Activated naive CD4-positive, alpha-beta T cell treated with anti-CD3 and anti-CD28 coated beads, Interleukin-2, amount 10 ng/mL, durations not matched to agents 7 days and 5 days (primary cell): Measurements from ENCODE around the gene GPR63.

Source experiments
- CTCF ChIA-PET: fragments of 350-600 bp; sonication (Branson Sonifier 250); formaldehyde crosslinking; loops from one replicate; lab custom pipeline; 2021; ENCODE audit warnings: antibody characterized with exemption; lab: Charles Lee
- DNase-seq: peaks from one replicate; pipeline ENCODE4 v3.0.0-alpha.2; 2020
- H3K27ac Mint-ChIP-seq: one replicate; pipeline ENCODE4 v1.8.0; 2021; ENCODE audit warnings: mild to moderate bottlenecking, moderate library complexity, mixed read lengths
- H3K27me3 Mint-ChIP-seq: one replicate; pipeline ENCODE4 v1.8.0; 2021; ENCODE audit warnings: mild to moderate bottlenecking, mixed read lengths
- H3K36me3 Mint-ChIP-seq: one replicate; pipeline ENCODE4 v1.8.0; 2021; ENCODE audit warnings: mixed read lengths
- H3K4me1 Mint-ChIP-seq: one replicate; pipeline ENCODE4 v1.8.0; 2021; ENCODE audit warnings: mixed read lengths
- H3K4me3 Mint-ChIP-seq: one replicate; pipeline ENCODE4 v1.8.0; 2021; ENCODE audit warnings: mild to moderate bottlenecking, moderate library complexity, mixed read lengths
- H3K9me3 Mint-ChIP-seq: one replicate; pipeline ENCODE4 v1.8.0; 2021; ENCODE audit warnings: mixed read lengths

Gene GPR63

DNA sequence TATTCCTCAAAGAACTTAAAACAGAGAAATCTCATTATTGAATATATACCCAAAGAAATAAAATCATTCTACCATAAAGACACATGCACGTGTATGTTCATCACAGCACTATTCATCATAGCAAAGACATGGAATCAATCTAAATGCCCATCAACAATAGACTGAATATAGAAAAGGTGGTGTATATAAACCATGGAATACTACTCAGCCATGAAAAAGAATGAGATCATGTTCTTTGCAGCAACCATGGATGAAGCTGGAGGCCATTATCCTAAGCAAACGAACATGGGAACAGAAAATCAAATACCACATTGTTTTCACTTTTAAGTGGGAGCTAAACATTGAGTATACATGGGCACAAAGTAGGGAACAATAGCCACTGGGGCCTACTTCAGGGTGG is 12.3 kb upstream of the GPR63 start:
- H3K4me1 Mint-ChIP-seq: no peaks in the 10 kb centered on the region
- no peaks in the 10 kb centered on the region for H3K9me3 Mint-ChIP-seq
- CTCF ChIA-PET: no interaction called here
- H3K27ac Mint-ChIP-seq: no peak overlapping the region
- DNase-seq: no peak
- H3K4me3 Mint-ChIP-seq: no peak overlapping the region
- H3K36me3 Mint-ChIP-seq: no peaks in the 10 kb centered on the region
- peaks cover 20% of the 10 kb centered on the region for H3K27me3 Mint-ChIP-seq

DNA sequence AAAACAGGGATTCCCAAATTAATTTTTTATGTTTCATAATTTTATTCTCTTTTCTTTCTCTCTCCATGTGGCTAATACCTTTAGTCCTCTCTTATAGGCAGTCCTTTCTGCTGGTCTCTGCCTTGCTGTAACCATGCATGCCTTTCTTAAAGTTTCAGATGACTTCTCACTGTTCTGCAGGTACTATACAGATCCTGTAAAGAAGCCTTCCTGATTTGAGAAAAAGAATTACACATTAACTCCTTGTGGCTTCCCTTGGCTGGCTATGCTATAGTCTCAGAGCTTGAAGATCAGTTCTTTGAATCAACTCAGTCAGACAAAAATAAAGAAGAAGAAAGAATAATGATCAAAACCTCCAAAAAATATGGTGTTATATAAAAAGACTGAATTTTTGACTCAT is 7.3 kb upstream of the GPR63 start:
- CTCF ChIA-PET: no interaction called here
- Mint-ChIP-seq H3K27ac (no peak overlapping the region), H3K4me1 (no peaks in the 10 kb centered on the region), H3K9me3 (no peaks in the 10 kb centered on the region), H3K27me3 (peaks cover 29% of the 10 kb centered on the region), H3K36me3 (no peaks in the 10 kb centered on the region), H3K4me3 (no peak overlapping the region)
- DNase-seq: no peak

DNA sequence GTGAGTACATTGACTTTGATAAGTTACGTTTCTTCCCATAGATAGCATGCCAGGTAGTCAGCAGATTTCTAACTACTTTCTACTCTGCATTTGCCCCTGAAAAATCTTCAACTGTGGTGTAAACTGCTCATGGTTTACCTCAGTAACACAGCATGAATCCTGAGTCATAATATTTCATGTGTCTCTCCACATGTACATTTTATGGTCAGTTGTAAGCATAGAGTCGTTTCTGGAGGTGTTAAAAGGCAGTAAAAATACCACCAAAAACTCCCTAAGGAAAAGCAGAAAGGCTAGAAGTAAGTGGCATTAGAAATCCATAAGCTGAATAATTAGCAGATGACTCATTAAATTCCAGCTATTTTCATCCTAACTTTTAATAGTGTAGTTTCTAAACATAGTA is 4.1 kb upstream of the GPR63 start:
- peaks cover under 1% of the 10 kb centered on the region for H3K36me3 Mint-ChIP-seq
- no peaks in the 10 kb centered on the region for H3K9me3 Mint-ChIP-seq
- peaks cover 12% of the 10 kb centered on the region for H3K4me1 Mint-ChIP-seq
- H3K27me3 Mint-ChIP-seq: peaks cover 40% of the 10 kb centered on the region
- no peak overlapping the region for H3K27ac Mint-ChIP-seq
- CTCF ChIA-PET: no interaction called here
- DNase-seq: no peak
- H3K4me3 Mint-ChIP-seq: no peak overlapping the region

DNA sequence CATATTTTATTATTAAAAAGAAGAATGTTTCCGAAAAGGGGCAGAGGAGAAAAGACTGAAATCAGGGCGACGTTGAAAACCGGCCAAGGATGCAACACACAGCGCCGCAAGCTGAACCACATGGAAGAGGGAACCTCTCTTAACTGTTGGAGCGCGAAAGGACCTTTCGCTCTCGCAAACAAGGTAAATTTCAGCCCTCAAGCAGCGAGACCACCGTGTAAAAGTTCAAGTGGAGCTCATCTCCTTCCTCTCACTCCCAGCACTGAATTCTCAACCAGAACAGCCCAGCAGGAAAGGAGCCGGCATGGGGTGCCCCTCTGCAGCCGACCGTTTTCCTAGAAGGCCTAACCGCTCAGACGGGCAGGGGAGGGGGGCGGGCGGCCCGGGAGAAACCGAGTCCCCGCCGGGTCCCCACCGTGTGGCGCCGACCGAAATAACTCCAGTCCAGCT is 621 bp downstream of the GPR63 start:
- Mint-ChIP-seq H3K27me3 (peaks cover 40% of the 10 kb centered on the region), H3K36me3 (peaks cover 4% of the 10 kb centered on the region), H3K4me3 (peak overlapping the region; percentile 86), H3K9me3 (no peaks in the 10 kb centered on the region), H3K4me1 (peaks cover 21% of the 10 kb centered on the region), H3K27ac (no peak overlapping the region)
- CTCF ChIA-PET: interaction anchor here (0.5 to 1.6 kb wide), 3 partner anchors 25 to 231 kb away, joined by 3 to 5 read pairs (median 4); no protein-coding TSS in a partner anchor
- DNase-seq: peak; percentile 27

DNA sequence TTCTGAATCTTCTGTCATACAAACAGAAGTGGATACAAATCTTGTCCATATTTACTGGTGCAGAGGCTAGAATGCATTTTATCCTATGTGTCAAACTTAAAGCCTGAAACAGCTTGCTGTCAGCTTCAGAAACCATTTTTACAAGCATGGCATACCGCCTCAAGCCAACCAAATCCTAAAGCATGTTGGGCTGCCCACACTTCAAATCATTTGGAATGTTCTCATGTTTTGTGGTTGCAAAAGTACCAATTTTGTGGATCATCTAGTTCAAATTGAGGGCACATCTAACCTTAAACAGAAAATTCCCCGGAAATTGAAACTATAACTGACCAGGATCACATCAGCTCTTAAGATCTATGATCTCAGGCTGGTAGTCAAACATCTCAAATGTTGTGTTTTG is 3.2 kb downstream of the GPR63 start:
- no peak for DNase-seq
- Mint-ChIP-seq H3K27ac (no peak overlapping the region), H3K36me3 (peaks cover 9% of the 10 kb centered on the region), H3K27me3 (peaks cover 36% of the 10 kb centered on the region), H3K9me3 (no peaks in the 10 kb centered on the region), H3K4me3 (no peak overlapping the region), H3K4me1 (peaks cover 21% of the 10 kb centered on the region)
- CTCF ChIA-PET: interaction anchor here (1.2 kb wide), 1 partner anchor 65 kb away, joined by 3 read pairs; no protein-coding TSS in a partner anchor

DNA sequence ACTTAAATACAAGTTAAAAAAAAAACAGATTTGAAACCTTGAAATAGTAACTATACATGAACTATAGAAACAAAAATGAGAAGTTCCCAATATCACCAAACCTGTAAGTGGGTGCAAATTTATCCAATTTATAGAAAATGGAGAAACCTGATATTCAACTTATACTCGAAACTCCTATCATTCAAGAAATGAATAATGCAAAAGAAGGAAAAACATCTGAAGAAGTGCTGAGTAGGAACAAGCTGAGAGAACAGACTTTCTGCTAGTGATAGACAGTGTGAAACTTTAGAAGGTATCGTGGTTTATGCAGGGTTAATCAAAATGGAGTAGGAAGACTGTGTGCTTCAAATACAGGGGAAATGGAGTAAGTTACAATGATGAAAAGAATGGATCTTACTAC is 4.5 kb downstream of the GPR63 start:
- CTCF ChIA-PET: no interaction called here
- H3K4me1 Mint-ChIP-seq: peaks cover 17% of the 10 kb centered on the region
- peaks cover 25% of the 10 kb centered on the region for H3K27me3 Mint-ChIP-seq
- H3K9me3 Mint-ChIP-seq: no peaks in the 10 kb centered on the region
- no peak overlapping the region for H3K4me3 Mint-ChIP-seq
- H3K36me3 Mint-ChIP-seq: peaks cover 9% of the 10 kb centered on the region
- no peak overlapping the region for H3K27ac Mint-ChIP-seq
- no peak for DNase-seq

DNA sequence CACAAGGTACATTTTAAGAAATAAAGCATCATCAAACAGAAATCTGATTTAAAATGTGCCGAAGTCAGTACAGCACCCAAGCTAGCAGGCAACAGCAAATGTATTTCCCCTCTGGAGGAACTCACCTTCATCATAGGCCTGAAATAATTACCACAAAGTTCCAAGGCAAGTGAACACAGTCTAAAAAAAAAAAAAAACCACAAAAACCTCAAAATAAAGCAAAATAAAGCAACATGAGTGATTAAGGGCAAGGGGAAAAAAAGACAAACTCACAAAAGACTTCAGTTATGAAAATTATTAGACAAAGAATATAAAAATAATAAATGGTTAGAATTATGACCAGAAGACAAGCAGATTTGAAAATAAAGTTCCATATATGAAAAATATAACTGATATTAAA is 10.4 kb downstream of the GPR63 start:
- Mint-ChIP-seq H3K27ac (no peak overlapping the region), H3K27me3 (no peaks in the 10 kb centered on the region), H3K36me3 (peaks cover 10% of the 10 kb centered on the region), H3K4me1 (peaks cover 2% of the 10 kb centered on the region), H3K4me3 (no peak overlapping the region), H3K9me3 (no peaks in the 10 kb centered on the region)
- CTCF ChIA-PET: no interaction called here
- DNase-seq: no peak

DNA sequence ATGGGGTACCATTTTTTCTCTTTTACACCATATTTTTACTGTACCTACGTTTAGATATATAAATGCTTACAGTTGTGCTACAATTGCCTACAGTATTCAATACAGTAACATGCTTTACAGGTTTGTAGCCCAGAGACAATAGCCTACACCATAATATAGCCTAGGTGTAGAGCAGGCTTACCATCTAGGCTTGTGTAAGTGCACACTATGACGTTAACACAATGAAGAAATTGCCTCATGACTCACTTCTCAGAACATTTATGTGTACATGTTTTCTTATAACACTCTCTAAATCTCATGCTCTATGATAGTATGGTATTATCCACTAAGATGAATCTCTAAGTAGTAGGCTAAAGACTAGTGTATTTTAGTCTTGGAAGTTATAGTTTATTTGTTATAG is 13.5 kb downstream of the GPR63 start:
- Mint-ChIP-seq H3K4me1 (peaks cover 2% of the 10 kb centered on the region), H3K27ac (no peak overlapping the region)

DNA sequence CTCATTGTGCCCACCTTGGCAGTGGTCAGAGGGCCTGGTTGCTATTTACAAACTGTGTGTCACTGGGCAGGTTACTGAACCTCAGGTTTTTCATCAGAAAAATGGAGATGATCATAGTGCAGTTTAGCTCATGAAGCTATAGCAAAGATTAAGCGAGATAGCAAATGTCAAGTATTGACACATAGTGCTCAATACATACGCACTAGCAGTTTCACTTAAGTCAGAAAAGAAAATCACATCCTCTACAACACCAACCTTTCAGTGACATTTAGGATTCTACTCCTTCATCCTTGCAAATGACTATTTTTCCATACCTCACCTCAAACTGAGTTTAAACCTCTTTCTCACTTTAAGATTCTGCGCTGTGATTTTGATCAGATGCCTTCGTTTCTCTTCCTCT is 16.2 kb downstream of the GPR63 start:
- peaks cover 2% of the 10 kb centered on the region for H3K36me3 Mint-ChIP-seq
- H3K4me3 Mint-ChIP-seq: no peak overlapping the region
- H3K27ac Mint-ChIP-seq: no peak overlapping the region
- no peaks in the 10 kb centered on the region for H3K9me3 Mint-ChIP-seq
- no peaks in the 10 kb centered on the region for H3K4me1 Mint-ChIP-seq
- CTCF ChIA-PET: no interaction called here
- H3K27me3 Mint-ChIP-seq: no peaks in the 10 kb centered on the region
- no peak for DNase-seq

More for the DNA sequence above, 13.5 kb downstream of the GPR63 start:
- no peaks in the 10 kb centered on the region for H3K9me3 Mint-ChIP-seq
- DNase-seq: no peak
- CTCF ChIA-PET: no interaction called here
- H3K4me3 Mint-ChIP-seq: no peak overlapping the region
- H3K27me3 Mint-ChIP-seq: no peaks in the 10 kb centered on the region
- peaks cover 6% of the 10 kb centered on the region for H3K36me3 Mint-ChIP-seq

DNA sequence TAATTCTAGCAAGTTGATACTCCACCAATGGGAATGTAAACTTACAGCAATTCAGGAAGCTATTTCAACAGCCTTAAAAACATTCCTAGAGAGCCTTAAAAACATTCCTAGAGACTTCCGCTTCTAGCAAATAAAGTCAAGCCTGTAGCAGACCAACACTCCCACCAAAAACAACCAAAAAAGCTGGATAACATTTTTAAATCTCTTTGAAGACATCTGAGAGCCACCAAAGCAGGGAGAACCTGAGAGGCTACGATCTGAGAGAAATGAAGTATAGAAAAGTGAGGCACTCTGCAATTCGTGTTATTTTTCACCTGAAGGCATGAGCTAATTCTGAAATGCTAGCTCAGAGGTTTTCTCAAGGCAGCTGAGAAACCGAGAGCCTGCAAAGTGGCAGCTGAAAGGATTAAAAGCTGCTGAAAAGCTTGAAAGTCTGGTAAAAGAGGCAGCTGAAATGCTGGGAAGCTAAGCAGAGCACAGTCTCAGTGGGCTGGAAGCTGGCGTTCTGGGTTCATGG is 20.9 kb downstream of the GPR63 start:
- no peak for DNase-seq
- no peak overlapping the region for H3K27ac Mint-ChIP-seq
- H3K9me3 Mint-ChIP-seq: no peaks in the 10 kb centered on the region
- no peaks in the 10 kb centered on the region for H3K36me3 Mint-ChIP-seq
- no peak overlapping the region for H3K4me3 Mint-ChIP-seq
- H3K4me1 Mint-ChIP-seq: no peaks in the 10 kb centered on the region
- CTCF ChIA-PET: no interaction called here
- no peaks in the 10 kb centered on the region for H3K27me3 Mint-ChIP-seq

DNA sequence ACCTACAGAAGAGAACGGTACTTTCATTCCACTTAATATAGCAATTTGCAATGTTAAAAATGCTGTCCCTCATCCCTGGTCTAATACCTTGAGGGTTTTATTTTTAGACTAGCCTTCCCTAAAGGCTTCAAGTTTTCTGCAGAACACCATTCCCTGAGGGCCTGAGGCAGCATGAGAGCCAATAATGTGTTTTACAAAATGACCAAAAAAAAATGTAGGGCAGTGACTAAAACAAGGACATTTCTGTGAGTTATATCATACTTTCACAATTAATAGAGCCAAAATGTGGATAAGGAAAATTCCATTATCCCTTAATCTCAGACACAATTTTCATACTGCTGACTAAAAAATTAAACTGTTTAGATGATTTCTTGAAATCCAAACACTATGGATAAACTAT is 22.7 kb downstream of the GPR63 start:
- H3K4me1 Mint-ChIP-seq: no peaks in the 10 kb centered on the region
- no peak overlapping the region for H3K4me3 Mint-ChIP-seq
- no peak for DNase-seq
- no peaks in the 10 kb centered on the region for H3K9me3 Mint-ChIP-seq
- H3K27me3 Mint-ChIP-seq: no peaks in the 10 kb centered on the region
- CTCF ChIA-PET: no interaction called here
- no peaks in the 10 kb centered on the region for H3K36me3 Mint-ChIP-seq
- H3K27ac Mint-ChIP-seq: no peak overlapping the region

DNA sequence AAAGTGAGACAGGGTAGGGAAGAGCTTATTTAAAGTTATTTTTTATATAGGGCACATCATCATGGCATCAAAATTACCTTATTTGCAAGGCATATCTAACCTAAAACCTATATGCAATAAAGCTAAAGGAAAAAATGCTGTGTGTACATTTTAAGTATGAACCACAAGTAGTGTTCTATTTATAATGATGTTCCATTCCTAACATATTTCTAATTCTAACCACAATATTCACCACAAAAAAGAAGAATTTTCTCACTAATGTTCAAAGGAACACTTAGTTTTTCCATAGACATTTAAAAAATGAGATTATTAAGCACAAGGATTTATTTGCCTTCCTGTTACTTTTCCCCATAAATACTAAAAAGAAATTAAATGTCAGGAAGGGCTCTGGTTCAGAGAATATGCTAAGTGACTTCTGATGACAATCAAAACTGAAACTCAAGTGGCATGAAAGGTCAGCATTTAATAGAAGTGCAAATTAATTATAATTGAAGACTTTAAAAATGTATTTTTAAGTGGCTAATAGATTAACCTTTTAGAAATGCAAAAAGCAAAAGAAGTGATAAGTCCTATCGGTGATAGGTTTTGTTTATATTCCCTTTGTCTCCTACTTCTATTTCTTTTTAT is 25.1 kb downstream of the GPR63 start:
- Mint-ChIP-seq H3K4me1 (no peaks in the 10 kb centered on the region), H3K4me3 (no peak overlapping the region), H3K27ac (no peak overlapping the region), H3K9me3 (no peaks in the 10 kb centered on the region), H3K27me3 (no peaks in the 10 kb centered on the region), H3K36me3 (no peaks in the 10 kb centered on the region)
- DNase-seq: no peak
- CTCF ChIA-PET: interaction anchor here (0.8 kb wide), 1 partner anchor 24 kb away, joined by 3 read pairs; no protein-coding TSS in a partner anchor

DNA sequence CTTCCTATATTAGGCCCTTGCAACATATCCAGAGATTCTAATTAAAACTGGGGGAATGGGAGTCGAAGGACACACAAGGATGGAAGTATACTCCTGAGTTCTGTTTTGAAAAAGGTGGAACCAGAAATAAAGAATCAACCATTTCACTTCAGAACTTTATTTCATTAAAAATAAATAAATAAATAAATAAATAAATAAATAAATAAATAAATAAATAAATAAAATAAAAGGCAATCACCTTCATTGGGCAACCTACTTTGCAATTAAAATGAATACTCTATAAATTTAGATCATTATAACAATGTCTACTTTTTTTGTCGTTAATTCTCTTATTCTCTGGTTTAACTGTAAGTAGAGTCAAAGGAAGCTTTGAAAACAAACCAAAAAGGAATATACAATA is 25.6 kb downstream of the GPR63 start:
- CTCF ChIA-PET: interaction anchor here (0.8 kb wide), 1 partner anchor 25 kb away, joined by 3 read pairs; no protein-coding TSS in a partner anchor
- H3K27me3 Mint-ChIP-seq: no peaks in the 10 kb centered on the region
- no peaks in the 10 kb centered on the region for H3K4me1 Mint-ChIP-seq
- H3K4me3 Mint-ChIP-seq: no peak overlapping the region
- H3K36me3 Mint-ChIP-seq: no peaks in the 10 kb centered on the region
- H3K9me3 Mint-ChIP-seq: no peaks in the 10 kb centered on the region
- no peak overlapping the region for H3K27ac Mint-ChIP-seq
- no peak for DNase-seq

DNA sequence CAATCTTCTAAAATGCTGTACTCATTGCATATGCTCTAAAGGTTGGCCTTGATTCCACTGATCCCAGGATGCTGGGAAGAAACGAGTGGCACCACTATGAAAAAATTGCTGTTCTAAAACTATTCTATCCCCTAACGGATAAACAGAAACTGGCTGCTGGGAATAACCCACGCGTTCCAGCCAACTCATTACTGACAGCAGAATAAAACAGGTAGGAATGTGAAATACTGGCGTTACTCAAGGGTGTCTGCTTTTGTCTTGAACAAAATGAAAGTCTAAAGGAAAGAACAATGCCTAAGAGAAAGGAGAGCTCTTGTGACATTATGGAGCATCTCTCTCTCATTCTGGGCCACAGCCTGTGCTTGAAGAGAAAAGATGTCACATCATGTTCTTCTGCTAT is 26.1 kb downstream of the GPR63 start:
- no peaks in the 10 kb centered on the region for H3K36me3 Mint-ChIP-seq
- H3K27me3 Mint-ChIP-seq: no peaks in the 10 kb centered on the region
- H3K4me3 Mint-ChIP-seq: no peak overlapping the region
- H3K4me1 Mint-ChIP-seq: no peaks in the 10 kb centered on the region
- CTCF ChIA-PET: no interaction called here
- no peak for DNase-seq
- H3K27ac Mint-ChIP-seq: no peak overlapping the region
- H3K9me3 Mint-ChIP-seq: no peaks in the 10 kb centered on the region

DNA sequence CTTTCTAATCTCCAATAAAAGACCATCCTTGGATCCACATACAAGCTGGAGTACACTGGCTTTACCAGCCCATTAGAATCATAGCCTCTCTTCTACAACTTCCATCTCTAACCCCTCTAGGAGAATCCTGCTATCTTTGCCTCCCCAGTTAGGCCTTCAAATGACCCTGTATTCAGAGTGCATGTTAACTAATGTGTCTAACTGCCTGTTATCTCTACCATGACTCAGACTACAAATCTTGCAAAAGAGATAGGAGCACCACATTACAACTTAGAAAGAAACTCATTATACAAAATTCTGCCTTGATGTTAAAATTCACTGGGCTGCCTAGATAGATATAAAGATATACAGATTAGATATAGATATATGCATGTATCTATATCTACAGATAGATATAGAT is 28.2 kb downstream of the GPR63 start:
- Mint-ChIP-seq H3K4me3 (no peak overlapping the region), H3K36me3 (no peaks in the 10 kb centered on the region), H3K9me3 (no peaks in the 10 kb centered on the region), H3K27me3 (no peaks in the 10 kb centered on the region), H3K27ac (no peak overlapping the region), H3K4me1 (no peaks in the 10 kb centered on the region)
- CTCF ChIA-PET: no interaction called here
- no peak for DNase-seq
